Measurements from ENCODE around the gene CRYBA4. TPM values are rescaled to one million over a fixed set of nuclear protein-coding genes. Genes with fewer than 3 reads are reported as not detected.

Gene CRYBA4
- total RNA-seq, 1 experiment from 2014 or later: not detected

DNA sequence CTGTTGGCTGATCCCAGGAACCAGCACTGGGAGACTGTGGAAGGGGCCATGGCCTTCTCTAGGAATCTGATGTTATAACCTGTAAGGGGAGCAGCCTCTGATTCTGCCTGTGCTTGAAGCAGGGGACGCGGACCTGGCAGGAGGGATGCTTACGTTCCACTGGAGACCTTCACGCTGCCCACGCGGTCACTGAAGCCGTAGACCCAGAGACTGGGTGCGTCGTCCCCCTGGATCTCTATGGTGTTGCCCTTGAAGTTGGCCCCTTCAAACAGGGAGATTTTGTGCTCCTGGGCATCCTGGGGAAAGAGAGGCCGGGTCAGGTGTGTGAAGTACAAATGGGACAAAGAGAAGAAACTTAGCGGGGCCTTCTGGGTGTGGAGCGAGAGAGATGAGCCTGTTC, 20.0 kb upstream of the CRYBA4 start:
- H3K9me2 ChIP-seq (ENCODE audit: insufficient read depth): no peaks in the 10 kb centered on the region
- no peak overlapping the region for H3K4me3 ChIP-seq
- intact Hi-C loops (cut with micrococcal nuclease; ENCODE audit: unreplicated experiment): no loop called here
- no peak overlapping the region for H2AFZ ChIP-seq
- H3K36me3 ChIP-seq (ENCODE audit: low read depth): no peaks in the 10 kb centered on the region
- no peak for TF ChIP-seq EZH2 (IDR thresholded peaks at IDR 0.05; ENCODE audit: low read depth)
- TF ChIP-seq, protein P1, sequence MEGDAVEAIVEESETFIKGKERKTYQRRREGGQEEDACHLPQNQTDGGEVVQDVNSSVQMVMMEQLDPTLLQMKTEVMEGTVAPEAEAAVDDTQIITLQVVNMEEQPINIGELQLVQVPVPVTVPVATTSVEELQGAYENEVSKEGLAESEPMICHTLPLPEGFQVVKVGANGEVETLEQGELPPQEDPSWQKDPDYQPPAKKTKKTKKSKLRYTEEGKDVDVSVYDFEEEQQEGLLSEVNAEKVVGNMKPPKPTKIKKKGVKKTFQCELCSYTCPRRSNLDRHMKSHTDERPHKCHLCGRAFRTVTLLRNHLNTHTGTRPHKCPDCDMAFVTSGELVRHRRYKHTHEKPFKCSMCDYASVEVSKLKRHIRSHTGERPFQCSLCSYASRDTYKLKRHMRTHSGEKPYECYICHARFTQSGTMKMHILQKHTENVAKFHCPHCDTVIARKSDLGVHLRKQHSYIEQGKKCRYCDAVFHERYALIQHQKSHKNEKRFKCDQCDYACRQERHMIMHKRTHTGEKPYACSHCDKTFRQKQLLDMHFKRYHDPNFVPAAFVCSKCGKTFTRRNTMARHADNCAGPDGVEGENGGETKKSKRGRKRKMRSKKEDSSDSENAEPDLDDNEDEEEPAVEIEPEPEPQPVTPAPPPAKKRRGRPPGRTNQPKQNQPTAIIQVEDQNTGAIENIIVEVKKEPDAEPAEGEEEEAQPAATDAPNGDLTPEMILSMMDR (conservative IDR thresholded peaks at IDR 0.05): no peak
- no peaks in the 10 kb centered on the region for H3K4me1 ChIP-seq (replicated peaks; ENCODE audit: insufficient read depth)
- peaks cover 28% of the 10 kb centered on the region for H3K27me3 ChIP-seq (ENCODE audit: insufficient read depth, low read depth)
- ChIA-PET POLR2A (ENCODE audit: unreplicated experiment) (no interaction called here), CTCF (no interaction called here)
- H3K27ac ChIP-seq: no peak overlapping the region
- no peak for DNase-seq
- no peaks in the 10 kb centered on the region for H3K9me3 ChIP-seq (ENCODE audit: insufficient read depth, low read depth)
- H3K79me2 ChIP-seq (ENCODE audit: low read depth): no peaks in the 10 kb centered on the region
- H3K4me2 ChIP-seq: no peak overlapping the region
- H3F3A ChIP-seq (ENCODE audit: insufficient read depth, low read depth): no peaks in the 10 kb centered on the region
- no TSS peak for BruUV-seq (replicated peaks)
- H4K20me1 ChIP-seq (ENCODE audit: insufficient read depth): no peaks in the 10 kb centered on the region

DNA sequence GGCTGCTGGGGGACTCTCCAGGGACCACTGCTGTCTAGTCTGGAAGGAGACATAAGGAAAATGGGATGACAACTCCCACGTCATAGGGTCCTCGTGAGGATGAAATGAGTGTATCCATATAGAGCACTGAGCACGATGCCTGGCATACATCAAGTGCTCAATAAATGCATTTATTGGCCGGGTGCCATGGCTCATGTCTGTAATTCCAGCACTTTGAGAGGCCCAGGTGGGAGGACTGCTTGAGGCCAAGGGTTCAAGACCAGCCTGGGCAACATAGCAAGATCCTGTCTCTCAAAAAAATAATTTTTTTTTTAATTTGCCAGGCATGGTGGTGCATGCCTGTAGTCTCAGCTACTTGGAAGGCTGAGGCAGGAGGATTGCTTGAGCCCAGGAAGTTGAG, 19.6 kb upstream of the CRYBA4 start:
- DNase-seq: no peak
- ChIA-PET CTCF (no interaction called here), POLR2A (ENCODE audit: unreplicated experiment) (no interaction called here)
- BruUV-seq (replicated peaks): no TSS peak
- intact Hi-C loops (cut with micrococcal nuclease; ENCODE audit: unreplicated experiment): no loop called here
- H3F3A ChIP-seq (ENCODE audit: insufficient read depth, low read depth): no peaks in the 10 kb centered on the region
- H3K27me3 ChIP-seq (ENCODE audit: insufficient read depth, low read depth): peaks cover 24% of the 10 kb centered on the region
- no peak overlapping the region for H3K4me2 ChIP-seq
- no peak overlapping the region for H3K4me3 ChIP-seq
- no peaks in the 10 kb centered on the region for H4K20me1 ChIP-seq (ENCODE audit: insufficient read depth)
- no peak for TF ChIP-seq EZH2 (IDR thresholded peaks at IDR 0.05; ENCODE audit: low read depth)
- TF ChIP-seq, protein P1 (conservative IDR thresholded peaks at IDR 0.05): no peak
- H3K9me2 ChIP-seq (ENCODE audit: insufficient read depth): no peaks in the 10 kb centered on the region
- no peaks in the 10 kb centered on the region for H3K36me3 ChIP-seq (ENCODE audit: low read depth)
- H3K27ac ChIP-seq: no peak overlapping the region
- no peaks in the 10 kb centered on the region for H3K79me2 ChIP-seq (ENCODE audit: low read depth)
- no peaks in the 10 kb centered on the region for H3K9me3 ChIP-seq (ENCODE audit: insufficient read depth, low read depth)
- H3K4me1 ChIP-seq (replicated peaks; ENCODE audit: insufficient read depth): no peaks in the 10 kb centered on the region
- H2AFZ ChIP-seq: no peak overlapping the region

DNA sequence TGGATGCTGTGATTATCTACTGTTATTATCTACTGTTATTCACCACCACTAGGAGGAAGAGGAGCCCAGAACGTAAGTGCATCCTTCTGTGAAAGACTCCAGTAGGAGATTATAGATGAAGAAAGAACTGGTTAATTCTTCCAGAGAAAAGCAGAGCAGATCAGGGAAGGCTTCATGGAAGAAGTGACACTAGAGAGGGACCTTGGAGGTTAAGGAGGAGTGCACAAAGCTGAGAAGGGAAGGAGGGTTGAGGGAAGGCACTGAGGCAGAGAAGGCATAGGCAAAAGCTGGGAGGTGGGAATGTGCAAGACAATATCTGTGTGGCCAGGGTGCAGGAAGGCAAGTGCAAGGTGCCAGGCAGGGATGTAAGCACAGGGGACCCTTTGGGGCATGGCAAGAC, 17.4 kb upstream of the CRYBA4 start:
- H3K36me3 ChIP-seq (ENCODE audit: low read depth): no peaks in the 10 kb centered on the region
- H3K79me2 ChIP-seq (ENCODE audit: low read depth): no peaks in the 10 kb centered on the region
- no peak overlapping the region for H2AFZ ChIP-seq
- no peak overlapping the region for H3K27ac ChIP-seq
- no TSS peak for BruUV-seq (replicated peaks)
- H3K4me2 ChIP-seq: no peak overlapping the region
- no peaks in the 10 kb centered on the region for H4K20me1 ChIP-seq (ENCODE audit: insufficient read depth)
- H3K27me3 ChIP-seq (ENCODE audit: insufficient read depth, low read depth): peaks cover 19% of the 10 kb centered on the region
- H3K9me3 ChIP-seq (ENCODE audit: insufficient read depth, low read depth): no peaks in the 10 kb centered on the region
- no peak for TF ChIP-seq EZH2 (IDR thresholded peaks at IDR 0.05; ENCODE audit: low read depth)
- TF ChIP-seq, protein P1 (conservative IDR thresholded peaks at IDR 0.05): no peak
- no peaks in the 10 kb centered on the region for H3F3A ChIP-seq (ENCODE audit: insufficient read depth, low read depth)
- CTCF ChIA-PET: no interaction called here
- no peaks in the 10 kb centered on the region for H3K9me2 ChIP-seq (ENCODE audit: insufficient read depth)
- H3K4me3 ChIP-seq: no peak overlapping the region
- POLR2A ChIA-PET (ENCODE audit: unreplicated experiment): no interaction called here
- DNase-seq: no peak
- H3K4me1 ChIP-seq (replicated peaks; ENCODE audit: insufficient read depth): no peaks in the 10 kb centered on the region
- intact Hi-C loops (cut with micrococcal nuclease; ENCODE audit: unreplicated experiment): no loop called here

Measured in PC-9 (cell line).